ENCODE data around the gene KCNB1.

GRCh38 chr20:49521356-49521755, 38.9 kb upstream of the KCNB1 start:
- TF ChIP-seq CTCF (IDR thresholded peaks at IDR 0.05) (no peak), POLR2A (IDR thresholded peaks at IDR 0.05) (no peak), EP300 (IDR thresholded peaks at IDR 0.05) (no peak)

Data from tibial nerve (tissue), 4 donors.